Jurkat, Clone E6-1 (cell line): ENCODE data around the gene CDK14.
"Not testable (repeated sequence)": the region's sequence is repeated elsewhere in the genome, so short reads cannot be mapped to it uniquely, and the experiment has no call there.

ENCODE experiments used
- DNase-seq: peaks from one replicate; pipeline ENCODE4 v3.0.0-alpha.2; 2011; ENCODE audit warnings: low read depth, low spot score
- H3K4me3 ChIP-seq: 2 replicates; pipeline ENCODE4 v1.5.1; 2011; ENCODE audit warnings: mild to moderate bottlenecking, low read length, control low read depth, moderate library complexity

CDK14 gene

GRCh38 chr7:90766814-90767564 lies 170.9 kb downstream of the CDK14 start:
- H3K4me3 ChIP-seq = no peak overlapping the region
- DNase-seq = no peak

GRCh38 chr7:90768301-90768700 lies 172.2 kb downstream of the CDK14 start:
- no peak for DNase-seq
- H3K4me3 ChIP-seq = no peak overlapping the region

- H3K4me3 ChIP-seq = no peak overlapping the region
- DNase-seq = no peak
Measured at GRCh38 chr7:90769036-90769435, 172.9 kb downstream of the CDK14 start.

GRCh38 chr7:90769566-90769965 lies 173.4 kb downstream of the CDK14 start:
- H3K4me3 ChIP-seq, DNase-seq: not testable (repeated sequence)

- no peak for DNase-seq
- H3K4me3 ChIP-seq = no peak overlapping the region
Measured at GRCh38 chr7:90771281-90771680, 175.2 kb downstream of the CDK14 start.

- no peak overlapping the region for H3K4me3 ChIP-seq
- no peak for DNase-seq
Measured at GRCh38 chr7:90772410-90772809, 176.3 kb downstream of the CDK14 start.

- DNase-seq = no peak
- H3K4me3 ChIP-seq = no peak overlapping the region
Measured at GRCh38 chr7:90773269-90773668, 177.1 kb downstream of the CDK14 start.

GRCh38 chr7:90774706-90775105 lies 178.6 kb downstream of the CDK14 start:
- H3K4me3 ChIP-seq = no peak overlapping the region
- DNase-seq = no peak

GRCh38 chr7:90775383-90775965 lies 179.4 kb downstream of the CDK14 start:
- no peak for DNase-seq
- H3K4me3 ChIP-seq = no peak overlapping the region

- H3K4me3 ChIP-seq = no peak overlapping the region
- no peak for DNase-seq
Measured at GRCh38 chr7:90777041-90777440, 180.9 kb downstream of the CDK14 start.

- no peak overlapping the region for H3K4me3 ChIP-seq
- DNase-seq = no peak
Measured at GRCh38 chr7:90777465-90777864, 181.3 kb downstream of the CDK14 start.

GRCh38 chr7:90777886-90778285 lies 181.8 kb downstream of the CDK14 start:
- H3K4me3 ChIP-seq = no peak overlapping the region
- DNase-seq = no peak

GRCh38 chr7:90788052-90788451 lies 191.9 kb downstream of the CDK14 start:
- no peak overlapping the region for H3K4me3 ChIP-seq
- no peak for DNase-seq

GRCh38 chr7:90789736-90790306 lies 193.7 kb downstream of the CDK14 start:
- H3K4me3 ChIP-seq = no peak overlapping the region
- no peak for DNase-seq

GRCh38 chr7:90791596-90791995 lies 195.5 kb downstream of the CDK14 start:
- DNase-seq = no peak
- H3K4me3 ChIP-seq = no peak overlapping the region

GRCh38 chr7:90792301-90792700 lies 196.2 kb downstream of the CDK14 start:
- no peak for DNase-seq

GRCh38 chr7:90794234-90794633 lies 198.1 kb downstream of the CDK14 start:
- DNase-seq, H3K4me3 ChIP-seq: not testable (repeated sequence)

More at GRCh38 chr7:90792301-90792700, 196.2 kb downstream of the CDK14 start:
- H3K4me3 ChIP-seq = no peak overlapping the region

GRCh38 chr7:90797596-90797995 lies 201.5 kb downstream of the CDK14 start:
- H3K4me3 ChIP-seq = no peak overlapping the region
- DNase-seq = no peak

- no peak for DNase-seq
- no peak overlapping the region for H3K4me3 ChIP-seq
Measured at GRCh38 chr7:90804370-90804769, 208.2 kb downstream of the CDK14 start.

- H3K4me3 ChIP-seq, DNase-seq: not testable (repeated sequence)
Measured at GRCh38 chr7:90815552-90815951, 219.4 kb downstream of the CDK14 start.
